ENCODE results near the gene MIX23.

DNA sequence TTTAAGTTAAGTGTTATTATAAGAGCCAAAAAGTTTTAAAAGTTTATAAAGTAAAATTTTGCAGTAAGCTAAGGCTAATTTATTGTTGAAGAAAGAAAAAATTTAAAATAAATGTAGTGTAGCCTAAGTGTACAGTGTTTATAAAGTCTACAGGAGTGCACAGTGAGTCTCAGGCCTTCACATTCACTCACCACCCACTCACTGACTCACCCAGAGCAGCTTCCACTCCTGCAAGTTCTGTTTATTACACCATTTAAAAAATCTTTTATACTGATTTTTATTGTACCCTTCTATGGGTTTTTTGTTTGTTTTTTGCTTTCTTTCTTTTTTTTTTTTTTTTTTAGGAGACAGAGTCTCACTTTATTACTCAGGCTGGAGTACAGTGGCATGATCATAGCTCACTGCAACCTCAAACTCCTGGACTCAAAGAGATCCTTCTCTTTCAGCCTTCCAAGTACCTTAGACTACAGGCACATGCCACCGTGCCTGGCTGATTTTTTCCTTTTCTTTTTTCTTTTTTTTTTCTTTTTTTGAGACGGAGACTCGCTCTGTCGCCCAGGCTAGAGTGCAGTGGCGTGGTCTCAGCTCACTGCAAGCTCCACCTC lies 32.1 kb downstream of the MIX23 start:
- TF ChIP-seq, protein P1, sequence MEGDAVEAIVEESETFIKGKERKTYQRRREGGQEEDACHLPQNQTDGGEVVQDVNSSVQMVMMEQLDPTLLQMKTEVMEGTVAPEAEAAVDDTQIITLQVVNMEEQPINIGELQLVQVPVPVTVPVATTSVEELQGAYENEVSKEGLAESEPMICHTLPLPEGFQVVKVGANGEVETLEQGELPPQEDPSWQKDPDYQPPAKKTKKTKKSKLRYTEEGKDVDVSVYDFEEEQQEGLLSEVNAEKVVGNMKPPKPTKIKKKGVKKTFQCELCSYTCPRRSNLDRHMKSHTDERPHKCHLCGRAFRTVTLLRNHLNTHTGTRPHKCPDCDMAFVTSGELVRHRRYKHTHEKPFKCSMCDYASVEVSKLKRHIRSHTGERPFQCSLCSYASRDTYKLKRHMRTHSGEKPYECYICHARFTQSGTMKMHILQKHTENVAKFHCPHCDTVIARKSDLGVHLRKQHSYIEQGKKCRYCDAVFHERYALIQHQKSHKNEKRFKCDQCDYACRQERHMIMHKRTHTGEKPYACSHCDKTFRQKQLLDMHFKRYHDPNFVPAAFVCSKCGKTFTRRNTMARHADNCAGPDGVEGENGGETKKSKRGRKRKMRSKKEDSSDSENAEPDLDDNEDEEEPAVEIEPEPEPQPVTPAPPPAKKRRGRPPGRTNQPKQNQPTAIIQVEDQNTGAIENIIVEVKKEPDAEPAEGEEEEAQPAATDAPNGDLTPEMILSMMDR (conservative IDR thresholded peaks at IDR 0.05; ENCODE audit: low read length): no peak
- no peak for TF ChIP-seq EZH2phosphoT487 (IDR thresholded peaks at IDR 0.05; ENCODE audit: borderline replicate concordance)
